GM18868 (cell line): Measurements from ENCODE around the gene NRG3.
"Not testable (repeated sequence)": the region's sequence is repeated elsewhere in the genome, so short reads cannot be mapped to it uniquely, and the experiment has no call there.

Source experiments
- ATAC-seq: cut with Tn5 transposase; IDR thresholded peaks from one replicate; pipeline ENCODE4 v1.9.1; 2021; ENCODE audit warnings: mild to moderate bottlenecking, moderate library complexity; ENCODE audit not compliant: unreplicated experiment

NRG3 gene

GRCh38 chr10:82653244-82654155, 778.5 kb downstream of the NRG3 start:
- no peak for ATAC-seq

GRCh38 chr10:82660205-82660604, 785.2 kb downstream of the NRG3 start:
- ATAC-seq = no peak

- no peak for ATAC-seq
Measured at GRCh38 chr10:82660986-82661385, 786.0 kb downstream of the NRG3 start.

GRCh38 chr10:82661701-82662100, 786.7 kb downstream of the NRG3 start:
- ATAC-seq = no peak

DNA sequence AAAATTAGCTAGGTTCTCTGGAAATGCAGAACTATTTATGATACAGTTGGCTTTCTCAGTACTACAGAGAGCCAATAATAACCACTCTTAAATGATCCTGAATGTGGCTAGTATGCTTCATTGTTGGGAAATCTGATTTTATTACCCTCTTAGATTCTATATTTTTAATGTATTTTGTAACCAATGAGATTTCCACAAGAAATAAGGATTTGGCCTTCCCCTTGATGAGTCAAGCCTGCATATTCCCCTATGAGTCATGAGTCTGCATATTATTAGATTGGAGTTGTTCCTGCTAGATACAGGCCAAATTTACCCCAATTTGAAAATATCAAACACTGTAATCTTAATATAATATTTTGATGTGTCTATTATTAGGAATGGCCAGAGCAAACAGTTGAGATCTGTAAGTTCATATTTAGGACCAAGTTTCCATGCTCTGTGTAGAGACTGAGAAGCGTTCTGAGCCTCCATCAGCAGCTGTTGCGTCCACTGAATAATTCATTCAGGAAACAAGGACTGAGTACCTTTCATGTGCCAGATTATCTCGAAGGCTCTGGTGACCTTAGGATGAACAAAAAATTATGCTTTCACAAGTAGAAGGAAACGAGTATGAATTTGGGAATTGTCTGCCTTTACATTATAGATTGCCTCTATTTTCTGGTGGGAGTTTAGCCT, 793.4 kb downstream of the NRG3 start:
- ATAC-seq = no peak

GRCh38 chr10:82674036-82674435, 799.0 kb downstream of the NRG3 start:
- no peak for ATAC-seq

DNA sequence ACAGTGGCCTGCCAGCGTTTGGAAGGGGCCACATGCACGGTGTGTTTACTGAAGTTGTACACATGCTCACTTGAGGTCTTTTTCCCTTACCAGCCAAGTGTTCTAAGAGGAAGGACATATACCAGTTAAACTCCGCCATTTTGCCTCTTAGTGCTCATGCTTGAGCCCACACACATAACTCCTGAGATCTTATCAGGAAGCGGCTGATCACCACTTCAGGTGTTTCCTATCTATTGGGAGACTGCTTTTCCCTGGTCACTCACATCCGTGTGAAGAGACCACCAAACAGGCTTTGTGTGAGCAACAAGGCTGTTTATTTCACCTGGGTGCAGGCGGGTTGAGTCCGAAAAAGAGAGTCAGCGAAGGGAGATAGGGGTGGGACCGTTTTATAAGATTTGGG, 802.9 kb downstream of the NRG3 start:
- ATAC-seq = not testable (repeated sequence)

DNA sequence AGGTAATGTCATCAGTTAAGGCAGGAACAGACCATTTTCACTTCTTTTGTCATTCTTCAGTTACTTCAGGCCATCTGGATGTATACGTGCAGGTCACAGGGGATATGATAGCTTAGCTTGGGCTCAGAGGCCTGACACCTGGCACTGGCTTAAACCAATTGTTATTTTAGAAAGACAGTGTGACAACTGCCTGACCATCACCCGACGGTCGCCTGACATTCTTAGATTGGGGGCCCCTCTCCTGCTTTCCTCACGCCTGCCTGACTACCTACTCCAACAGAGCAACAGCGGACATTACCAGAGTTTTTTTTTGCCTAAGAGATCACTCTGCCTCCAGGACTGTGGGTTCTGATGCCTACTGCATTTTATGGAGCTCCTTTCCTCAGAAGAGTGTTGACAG, 803.5 kb downstream of the NRG3 start:
- ATAC-seq = not testable (repeated sequence)

DNA sequence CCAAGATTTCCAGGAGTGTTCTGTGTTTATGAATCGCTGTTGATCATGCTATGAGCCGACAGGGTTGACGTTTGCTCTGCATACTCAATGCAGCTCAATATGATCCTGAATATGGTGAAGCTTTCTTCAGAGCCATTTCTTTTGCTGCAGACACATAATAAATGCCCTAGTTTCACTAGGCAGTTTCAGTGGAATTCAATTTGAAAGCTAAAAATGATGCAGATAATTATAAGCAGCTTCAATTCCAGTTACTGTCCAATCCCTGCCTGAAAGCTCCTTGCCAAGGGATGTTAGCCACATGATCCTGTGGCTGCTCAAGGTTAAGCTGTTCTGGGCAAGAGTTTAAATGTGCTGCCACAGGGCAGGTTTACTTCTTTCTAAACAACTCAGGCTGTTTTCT, 805.6 kb downstream of the NRG3 start:
- ATAC-seq = no peak

DNA sequence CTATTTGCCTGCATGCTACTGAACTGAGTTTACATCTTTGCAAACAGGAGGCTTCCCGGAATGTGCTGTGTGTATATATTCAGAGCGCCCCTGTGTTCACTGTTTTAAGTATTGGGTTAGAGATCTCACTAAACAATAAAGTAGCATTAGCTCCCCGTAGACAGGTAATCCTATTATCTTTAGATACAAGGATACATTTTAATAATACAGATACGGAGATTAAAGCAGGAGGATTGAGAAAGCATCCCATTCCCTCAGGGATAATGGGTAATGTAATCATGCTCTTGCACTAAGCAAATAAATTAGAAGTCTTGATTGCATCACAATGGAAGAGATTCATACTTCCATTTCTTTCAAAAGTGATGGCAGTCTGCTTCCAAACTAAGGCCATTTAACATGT, 809.0 kb downstream of the NRG3 start:
- ATAC-seq = no peak

DNA sequence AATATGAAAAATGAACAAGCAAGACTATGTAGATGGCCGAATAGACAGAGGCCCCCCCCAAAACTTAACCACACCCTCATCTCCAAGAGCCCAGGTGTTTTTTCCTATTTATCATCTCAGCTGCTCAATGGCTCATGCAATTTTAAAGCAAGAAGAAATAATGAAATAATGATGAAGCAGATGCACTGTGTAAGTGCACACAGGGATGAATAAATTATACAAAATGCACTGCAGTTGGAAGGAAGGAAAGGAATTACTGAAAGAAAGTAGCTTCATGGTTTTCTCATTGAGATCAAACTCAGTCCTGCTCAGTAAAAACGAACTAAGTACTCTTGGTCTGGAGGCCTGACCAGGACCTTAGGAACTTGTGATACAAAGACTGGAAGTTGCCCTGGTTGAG, 810.1 kb downstream of the NRG3 start:
- ATAC-seq = no peak

GRCh38 chr10:82691211-82691610, 816.2 kb downstream of the NRG3 start:
- no peak for ATAC-seq

GRCh38 chr10:82692458-82692857, 817.5 kb downstream of the NRG3 start:
- no peak for ATAC-seq

- ATAC-seq = no peak
Measured at GRCh38 chr10:82721831-82722230, 846.8 kb downstream of the NRG3 start.

- ATAC-seq = no peak
Measured at GRCh38 chr10:82722273-82722672, 847.3 kb downstream of the NRG3 start.

- no peak for ATAC-seq
Measured at GRCh38 chr10:82736305-82736704, 861.3 kb downstream of the NRG3 start.

GRCh38 chr10:82737549-82737948, 862.6 kb downstream of the NRG3 start:
- ATAC-seq = no peak

GRCh38 chr10:82738592-82738991, 863.6 kb downstream of the NRG3 start:
- no peak for ATAC-seq

GRCh38 chr10:82742478-82742877, 867.5 kb downstream of the NRG3 start:
- no peak for ATAC-seq

DNA sequence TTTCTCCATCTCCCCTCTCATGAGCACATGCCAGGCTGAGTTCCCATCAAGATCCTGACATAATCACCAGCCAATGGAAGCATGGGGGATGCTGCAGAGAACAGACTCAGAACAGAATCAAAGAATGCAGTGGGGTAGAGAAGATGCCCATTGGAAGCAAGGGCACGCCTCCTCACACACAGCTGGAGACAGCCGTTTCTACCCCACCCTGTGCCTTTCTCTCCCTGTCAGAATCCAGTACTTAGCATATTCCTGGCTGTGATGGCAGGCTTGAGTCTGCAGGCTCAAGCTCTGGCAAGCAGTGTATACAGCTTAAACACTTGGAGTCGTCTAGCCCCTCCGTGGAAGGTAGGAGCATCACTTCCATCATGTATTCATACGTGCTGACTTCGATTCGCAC, 867.9 kb downstream of the NRG3 start:
- no peak for ATAC-seq

- no peak for ATAC-seq
Measured at GRCh38 chr10:82750538-82750937, 875.5 kb downstream of the NRG3 start.

DNA sequence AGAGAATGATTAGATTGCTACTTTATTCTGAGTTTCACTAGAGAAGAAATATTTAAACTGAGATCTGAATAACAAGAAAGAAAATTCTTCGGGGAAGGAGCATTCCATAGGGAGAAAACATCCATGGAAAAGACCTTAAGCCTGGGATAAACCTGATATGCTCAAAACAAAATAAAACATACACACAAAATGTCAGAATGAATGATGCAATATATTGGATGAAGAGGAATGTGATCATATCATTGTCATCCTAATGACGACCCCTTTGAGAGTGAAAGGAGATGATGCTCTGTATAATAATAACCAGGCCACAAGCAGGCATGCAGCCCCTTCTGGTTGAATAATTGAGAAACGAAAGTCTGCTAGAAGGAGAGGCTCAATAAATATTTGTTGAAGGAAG, 882.4 kb downstream of the NRG3 start:
- ATAC-seq = no peak
